ENCODE results near the gene TTLL10.

DNA sequence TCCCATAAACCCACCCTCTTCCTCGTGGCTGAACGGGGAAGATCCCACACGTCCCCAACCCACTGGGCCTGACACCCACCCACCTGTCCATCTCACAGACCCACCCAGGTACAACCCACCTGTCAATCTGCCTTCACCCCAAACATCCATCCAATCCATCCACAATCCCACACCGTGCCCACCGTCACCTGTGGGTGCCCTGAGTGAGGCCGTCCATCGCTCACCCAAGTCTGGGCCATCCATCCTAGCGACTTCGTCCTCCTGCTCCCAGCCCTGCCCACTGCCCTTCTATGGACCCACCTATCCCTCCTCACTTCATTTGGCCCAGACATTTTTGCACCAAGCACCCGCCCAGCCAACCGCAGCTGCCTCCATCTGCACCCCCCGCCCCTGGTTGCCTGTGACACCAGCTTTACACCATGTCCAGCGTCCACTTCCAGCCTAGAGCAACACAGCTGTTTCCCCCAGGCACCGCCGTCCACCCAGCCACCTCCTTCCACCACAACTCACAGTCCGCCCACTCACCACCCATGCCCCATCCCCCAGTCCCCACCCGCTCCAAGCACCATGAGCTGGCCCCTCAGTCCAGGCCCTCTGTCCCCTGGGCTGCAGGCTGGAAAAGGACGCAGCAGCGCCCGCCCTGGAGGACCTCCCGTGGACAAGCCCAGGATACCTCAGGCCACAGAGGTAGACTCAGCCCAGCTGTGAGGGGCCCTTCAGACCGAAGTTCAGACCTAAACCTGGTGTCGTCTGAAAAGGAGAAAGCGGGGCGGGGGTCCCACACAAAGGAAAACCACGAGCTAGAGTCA lies 7.7 kb downstream of the TTLL10 start:
- TF ChIP-seq, protein P1, sequence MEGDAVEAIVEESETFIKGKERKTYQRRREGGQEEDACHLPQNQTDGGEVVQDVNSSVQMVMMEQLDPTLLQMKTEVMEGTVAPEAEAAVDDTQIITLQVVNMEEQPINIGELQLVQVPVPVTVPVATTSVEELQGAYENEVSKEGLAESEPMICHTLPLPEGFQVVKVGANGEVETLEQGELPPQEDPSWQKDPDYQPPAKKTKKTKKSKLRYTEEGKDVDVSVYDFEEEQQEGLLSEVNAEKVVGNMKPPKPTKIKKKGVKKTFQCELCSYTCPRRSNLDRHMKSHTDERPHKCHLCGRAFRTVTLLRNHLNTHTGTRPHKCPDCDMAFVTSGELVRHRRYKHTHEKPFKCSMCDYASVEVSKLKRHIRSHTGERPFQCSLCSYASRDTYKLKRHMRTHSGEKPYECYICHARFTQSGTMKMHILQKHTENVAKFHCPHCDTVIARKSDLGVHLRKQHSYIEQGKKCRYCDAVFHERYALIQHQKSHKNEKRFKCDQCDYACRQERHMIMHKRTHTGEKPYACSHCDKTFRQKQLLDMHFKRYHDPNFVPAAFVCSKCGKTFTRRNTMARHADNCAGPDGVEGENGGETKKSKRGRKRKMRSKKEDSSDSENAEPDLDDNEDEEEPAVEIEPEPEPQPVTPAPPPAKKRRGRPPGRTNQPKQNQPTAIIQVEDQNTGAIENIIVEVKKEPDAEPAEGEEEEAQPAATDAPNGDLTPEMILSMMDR (IDR thresholded peaks at IDR 0.05; ENCODE audit: low read depth, low read length): no peak
- TF ChIP-seq POLR2A (IDR thresholded peaks at IDR 0.05; ENCODE audit: extremely low read depth, insufficient read length) (no peak), MYC (IDR thresholded peaks at IDR 0.05; ENCODE audit: low read depth, low read length) (no peak)
- TF ChIP-seq, protein P2, sequence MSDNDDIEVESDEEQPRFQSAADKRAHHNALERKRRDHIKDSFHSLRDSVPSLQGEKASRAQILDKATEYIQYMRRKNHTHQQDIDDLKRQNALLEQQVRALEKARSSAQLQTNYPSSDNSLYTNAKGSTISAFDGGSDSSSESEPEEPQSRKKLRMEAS (IDR thresholded peaks at IDR 0.05; ENCODE audit: low read depth, low read length): no peak
